ENCODE results near the gene KLHL17.

Gene KLHL17

DNA sequence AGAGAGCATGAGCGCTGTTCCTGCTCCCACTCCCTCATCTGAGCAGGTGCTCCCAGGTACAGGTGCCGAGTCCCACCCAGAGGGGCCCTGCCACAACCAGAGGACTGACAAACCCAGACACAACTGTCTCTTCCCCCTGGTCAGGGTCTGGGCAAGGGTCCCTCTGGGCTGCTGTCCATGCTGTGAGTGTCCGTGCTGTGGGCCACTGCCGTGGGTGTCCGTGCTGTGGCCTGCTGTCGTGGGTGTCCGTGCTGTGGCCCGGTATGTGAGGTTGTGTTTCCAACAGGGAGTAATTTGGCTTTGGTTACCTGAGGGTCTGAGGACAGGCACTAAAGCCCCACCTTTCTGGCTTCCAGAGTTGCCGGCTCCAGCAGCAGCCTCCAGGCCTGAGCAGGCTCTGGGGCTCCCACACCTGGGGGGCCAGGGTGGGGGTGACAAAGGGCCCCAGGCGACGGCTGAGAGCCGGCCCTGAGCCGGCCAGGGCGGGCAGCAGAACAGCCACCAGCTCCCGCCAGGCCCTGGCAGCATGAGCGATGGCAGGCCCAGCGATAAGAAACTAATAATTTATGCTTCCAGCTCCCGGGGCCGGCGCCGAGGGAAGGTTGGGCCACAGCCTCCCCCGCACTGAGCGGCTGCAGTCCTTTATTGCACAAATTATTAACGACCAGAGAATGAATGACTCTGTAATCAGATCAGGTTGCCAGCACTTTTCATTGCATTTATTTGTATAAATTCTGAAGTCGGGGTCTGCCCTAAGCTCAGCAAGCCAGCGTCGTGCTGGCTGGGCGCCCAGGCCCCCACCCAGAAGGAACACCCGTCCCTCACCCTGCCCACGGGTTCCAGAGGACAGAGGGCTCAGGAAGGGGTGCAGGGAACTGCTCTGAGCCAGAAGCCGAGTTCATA, 44.0 kb upstream of the KLHL17 start:
- Histone ChIP-seq H3K27ac (ENCODE audit: low read depth, low read length) (no peak overlapping the region), H3K36me3 (ENCODE audit: control insufficient read depth in 5 of 5, insufficient read depth in 5 of 5, low read length in 5 of 5) (no peaks in the 10 kb centered on the region), H3K9ac (ENCODE audit: low read length in 5 of 5) (no peak overlapping the region), H3K9me3 (ENCODE audit: control insufficient read depth in 5 of 5, low read length in 5 of 5) (no peaks in the 10 kb centered on the region), H3K27me3 (ENCODE audit: control insufficient read depth in 5 of 5, insufficient read depth in 4 of 5, low read length in 5 of 5) (peaks cover 71 to 88% (median 84%) of the 10 kb centered on the region in 5 donors), H3K4me1 (ENCODE audit: control insufficient read depth in 5 of 5, insufficient read depth in 5 of 5, low read length in 5 of 5) (peaks cover 0 to 13% (median 10%) of the 10 kb centered on the region in 5 donors), H3K4me3 (ENCODE audit: low read depth in 1 of 5, low read length in 5 of 5) (no peak overlapping the region)

DNA sequence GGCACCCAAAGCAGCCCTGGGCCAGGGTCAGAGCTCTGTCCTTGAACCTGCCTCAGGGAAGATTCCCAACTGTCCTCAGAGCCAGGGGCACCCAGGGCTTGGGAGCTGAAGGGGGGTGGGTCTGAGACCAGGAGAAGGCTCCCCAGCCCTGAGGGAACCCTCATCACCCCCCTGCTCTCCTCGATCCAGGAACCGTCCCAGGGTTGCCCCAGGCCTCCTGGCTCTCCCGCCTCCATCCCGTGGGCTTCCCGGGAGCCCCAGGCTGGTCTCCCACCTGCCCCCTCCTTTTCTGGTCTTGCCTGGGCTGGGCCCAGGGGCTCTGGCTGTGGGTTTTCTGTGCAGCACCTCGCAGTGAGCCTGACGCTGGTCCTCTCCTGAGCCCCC, 43.3 kb upstream of the KLHL17 start:
- Histone ChIP-seq H3K4me1 (ENCODE audit: control insufficient read depth in 5 of 5, insufficient read depth in 5 of 5, low read length in 5 of 5) (peaks cover 0 to 16% (median 14%) of the 10 kb centered on the region in 5 donors), H3K9ac (ENCODE audit: low read length in 5 of 5) (no peak overlapping the region), H3K27ac (ENCODE audit: low read depth, low read length) (no peak overlapping the region), H3K36me3 (ENCODE audit: control insufficient read depth in 5 of 5, insufficient read depth in 5 of 5, low read length in 5 of 5) (no peaks in the 10 kb centered on the region), H3K27me3 (ENCODE audit: control insufficient read depth in 5 of 5, insufficient read depth in 4 of 5, low read length in 5 of 5) (peaks cover 69 to 87% (median 86%) of the 10 kb centered on the region in 5 donors), H3K4me3 (ENCODE audit: low read depth in 1 of 5, low read length in 5 of 5) (no peak overlapping the region), H3K9me3 (ENCODE audit: control insufficient read depth in 5 of 5, low read length in 5 of 5) (no peaks in the 10 kb centered on the region)

DNA sequence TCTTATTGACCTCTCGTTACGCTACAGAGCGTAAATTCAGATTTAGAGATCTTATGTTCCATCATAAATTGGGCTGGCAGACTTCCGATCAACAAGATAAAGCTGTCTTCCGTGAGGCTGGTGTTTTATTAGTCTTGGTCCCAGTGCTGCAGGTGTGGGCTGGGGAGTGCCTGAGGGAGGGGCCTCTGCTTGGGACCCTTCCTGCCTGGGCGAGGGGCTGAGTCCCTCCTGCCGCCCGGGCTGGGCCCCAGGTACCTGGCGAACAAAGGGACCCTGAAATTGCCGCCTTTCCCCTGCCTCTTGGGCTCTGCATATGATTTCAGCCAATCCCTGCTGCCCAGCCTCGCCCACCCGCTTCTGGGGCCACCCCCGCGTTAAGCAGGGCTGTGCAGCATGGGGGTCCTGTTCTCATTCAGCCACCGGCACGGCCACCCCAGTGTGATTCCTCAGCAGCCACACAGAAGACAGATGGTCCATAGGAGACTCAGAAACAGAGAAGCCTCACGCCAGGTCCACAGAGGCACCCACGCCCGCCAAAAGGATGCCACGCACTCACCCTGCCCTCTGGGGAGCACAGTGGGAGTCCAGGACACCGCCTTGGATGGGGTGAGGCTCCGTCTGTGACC, 42.8 kb upstream of the KLHL17 start:
- Histone ChIP-seq H3K36me3 (ENCODE audit: control insufficient read depth in 5 of 5, insufficient read depth in 5 of 5, low read length in 5 of 5) (no peaks in the 10 kb centered on the region), H3K9ac (ENCODE audit: low read length in 5 of 5) (no peak overlapping the region), H3K27ac (ENCODE audit: low read depth, low read length) (no peak overlapping the region), H3K27me3 (ENCODE audit: control insufficient read depth in 5 of 5, insufficient read depth in 4 of 5, low read length in 5 of 5) (peaks cover 66 to 87% (median 86%) of the 10 kb centered on the region in 5 donors), H3K4me3 (ENCODE audit: low read depth in 1 of 5, low read length in 5 of 5) (no peak overlapping the region), H3K9me3 (ENCODE audit: control insufficient read depth in 5 of 5, low read length in 5 of 5) (no peaks in the 10 kb centered on the region), H3K4me1 (ENCODE audit: control insufficient read depth in 5 of 5, insufficient read depth in 5 of 5, low read length in 5 of 5) (peaks cover 0 to 16% (median 14%) of the 10 kb centered on the region in 5 donors)

DNA sequence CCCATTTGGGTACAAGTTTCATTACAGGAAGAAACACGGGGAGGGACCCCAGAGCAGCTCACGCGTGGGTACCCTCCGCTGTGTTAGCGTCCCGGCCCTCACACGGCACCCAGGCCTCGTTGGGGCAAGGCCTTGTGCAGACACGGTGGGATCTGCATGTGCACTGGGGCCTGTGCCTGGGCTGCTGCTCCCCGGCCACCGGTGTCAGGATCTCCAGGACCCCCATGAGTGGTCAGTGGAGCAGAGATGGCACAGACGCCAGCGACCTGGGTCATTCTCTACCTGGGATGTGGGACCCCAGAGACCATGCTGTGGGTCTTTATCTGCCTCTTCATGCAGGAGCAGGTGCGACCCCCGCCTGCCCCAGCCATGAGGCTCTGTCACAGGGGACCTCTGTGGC, 42.0 kb upstream of the KLHL17 start:
- H3K9me3 ChIP-seq (ENCODE audit: control insufficient read depth in 5 of 5, low read length in 5 of 5): no peaks in the 10 kb centered on the region
- H3K4me3 ChIP-seq (ENCODE audit: low read depth in 1 of 5, low read length in 5 of 5): no peak overlapping the region
- H3K27ac ChIP-seq (ENCODE audit: low read depth, low read length): no peak overlapping the region
- H3K27me3 ChIP-seq (ENCODE audit: control insufficient read depth in 5 of 5, insufficient read depth in 4 of 5, low read length in 5 of 5): peaks cover 65 to 91% (median 86%) of the 10 kb centered on the region in 5 donors
- no peak overlapping the region for H3K9ac ChIP-seq (ENCODE audit: low read length in 5 of 5)
- H3K36me3 ChIP-seq (ENCODE audit: control insufficient read depth in 5 of 5, insufficient read depth in 5 of 5, low read length in 5 of 5): no peaks in the 10 kb centered on the region
- H3K4me1 ChIP-seq (ENCODE audit: control insufficient read depth in 5 of 5, insufficient read depth in 5 of 5, low read length in 5 of 5): peaks cover 1 to 23% (median 20%) of the 10 kb centered on the region in 5 donors

DNA sequence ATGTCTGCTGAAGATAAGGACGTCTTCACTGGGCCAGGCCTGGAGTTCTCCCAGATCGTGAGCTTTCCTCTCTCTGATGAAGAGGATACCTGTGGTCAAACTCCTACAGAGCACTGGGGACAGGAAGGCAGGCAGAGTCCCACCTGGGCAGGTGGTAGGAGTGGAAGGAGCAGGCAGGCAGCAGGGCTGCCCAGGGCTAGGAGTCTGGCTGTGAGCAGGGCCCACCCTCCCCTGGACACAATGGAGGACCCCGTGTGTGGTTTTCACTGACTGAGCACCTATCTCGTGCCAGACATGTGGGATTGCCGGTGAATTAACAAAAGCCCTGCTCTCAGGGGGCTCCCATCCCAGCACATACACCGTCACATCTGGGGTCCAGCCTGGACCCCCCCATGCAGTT, 41.5 kb upstream of the KLHL17 start:
- peaks cover 62 to 87% (median 82%) of the 10 kb centered on the region in 5 donors for H3K27me3 ChIP-seq (ENCODE audit: control insufficient read depth in 5 of 5, insufficient read depth in 4 of 5, low read length in 5 of 5)
- peaks cover 1 to 25% (median 23%) of the 10 kb centered on the region in 5 donors for H3K4me1 ChIP-seq (ENCODE audit: control insufficient read depth in 5 of 5, insufficient read depth in 5 of 5, low read length in 5 of 5)
- H3K4me3 ChIP-seq (ENCODE audit: low read depth in 1 of 5, low read length in 5 of 5): no peak overlapping the region
- no peaks in the 10 kb centered on the region for H3K9me3 ChIP-seq (ENCODE audit: control insufficient read depth in 5 of 5, low read length in 5 of 5)
- H3K27ac ChIP-seq (ENCODE audit: low read depth, low read length): no peak overlapping the region
- no peaks in the 10 kb centered on the region for H3K36me3 ChIP-seq (ENCODE audit: control insufficient read depth in 5 of 5, insufficient read depth in 5 of 5, low read length in 5 of 5)
- H3K9ac ChIP-seq (ENCODE audit: low read length in 5 of 5): no peak overlapping the region

DNA sequence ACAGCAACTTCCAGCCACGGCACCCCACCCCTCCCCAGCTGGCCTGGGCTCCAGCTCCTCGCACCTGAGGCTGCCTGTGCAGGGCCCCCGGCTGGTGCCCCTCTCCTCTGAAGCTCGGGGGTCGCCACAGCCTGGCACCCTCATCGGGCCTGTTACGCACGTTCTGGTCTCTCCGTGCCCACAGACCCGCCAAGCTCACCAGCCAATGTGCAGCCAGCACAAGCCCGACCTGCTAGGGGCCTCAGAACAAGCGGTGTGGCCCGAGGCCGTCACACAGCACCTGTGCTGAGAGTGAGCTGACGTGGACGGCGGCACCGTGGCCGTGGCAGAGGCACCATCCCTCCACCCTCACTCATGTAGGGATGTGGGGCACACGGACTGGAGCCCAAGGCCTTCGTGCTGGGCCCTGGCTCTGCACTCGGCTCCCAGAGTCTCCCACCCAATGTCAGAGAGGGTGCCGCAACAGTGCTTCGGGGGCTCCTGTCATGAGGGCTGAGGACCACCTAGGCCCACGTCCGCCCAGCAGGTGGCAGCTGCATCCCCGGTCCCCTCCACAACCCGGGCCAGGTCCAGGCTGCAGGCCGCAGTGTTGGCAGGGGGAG, 41.0 kb upstream of the KLHL17 start:
- H3K4me3 ChIP-seq (ENCODE audit: low read depth in 1 of 5, low read length in 5 of 5): no peak overlapping the region
- H3K27ac ChIP-seq (ENCODE audit: low read depth, low read length): no peak overlapping the region
- no peaks in the 10 kb centered on the region for H3K36me3 ChIP-seq (ENCODE audit: control insufficient read depth in 5 of 5, insufficient read depth in 5 of 5, low read length in 5 of 5)
- peaks cover 1 to 27% (median 23%) of the 10 kb centered on the region in 5 donors for H3K4me1 ChIP-seq (ENCODE audit: control insufficient read depth in 5 of 5, insufficient read depth in 5 of 5, low read length in 5 of 5)
- H3K9ac ChIP-seq (ENCODE audit: low read length in 5 of 5): no peak overlapping the region
- H3K9me3 ChIP-seq (ENCODE audit: control insufficient read depth in 5 of 5, low read length in 5 of 5): no peaks in the 10 kb centered on the region
- H3K27me3 ChIP-seq (ENCODE audit: control insufficient read depth in 5 of 5, insufficient read depth in 4 of 5, low read length in 5 of 5): peaks cover 57 to 82% (median 79%) of the 10 kb centered on the region in 5 donors

DNA sequence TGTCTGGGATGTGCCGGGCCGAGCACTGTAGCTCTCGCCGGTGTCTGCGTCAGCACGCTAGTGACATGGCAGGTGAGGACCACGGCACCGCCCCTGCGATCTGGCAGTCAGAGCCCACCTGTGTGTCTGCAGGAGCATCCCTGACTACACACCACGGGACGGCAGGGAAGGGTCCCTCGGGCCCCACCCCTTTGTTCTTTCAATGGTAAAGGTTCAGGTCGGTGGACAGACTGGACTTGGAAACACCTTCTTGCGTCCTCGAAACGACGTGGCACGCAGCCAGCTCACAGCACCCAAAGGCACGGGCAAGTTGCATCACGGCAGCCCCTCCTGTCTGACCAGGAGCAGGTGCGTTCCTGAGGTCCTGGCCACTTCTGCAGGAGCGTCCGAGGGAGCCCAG, 40.4 kb upstream of the KLHL17 start:
- Histone ChIP-seq H3K27me3 (ENCODE audit: control insufficient read depth in 5 of 5, insufficient read depth in 4 of 5, low read length in 5 of 5) (peaks cover 56 to 84% (median 77%) of the 10 kb centered on the region in 5 donors), H3K4me1 (ENCODE audit: control insufficient read depth in 5 of 5, insufficient read depth in 5 of 5, low read length in 5 of 5) (peaks cover 1 to 33% (median 28%) of the 10 kb centered on the region in 5 donors)

DNA sequence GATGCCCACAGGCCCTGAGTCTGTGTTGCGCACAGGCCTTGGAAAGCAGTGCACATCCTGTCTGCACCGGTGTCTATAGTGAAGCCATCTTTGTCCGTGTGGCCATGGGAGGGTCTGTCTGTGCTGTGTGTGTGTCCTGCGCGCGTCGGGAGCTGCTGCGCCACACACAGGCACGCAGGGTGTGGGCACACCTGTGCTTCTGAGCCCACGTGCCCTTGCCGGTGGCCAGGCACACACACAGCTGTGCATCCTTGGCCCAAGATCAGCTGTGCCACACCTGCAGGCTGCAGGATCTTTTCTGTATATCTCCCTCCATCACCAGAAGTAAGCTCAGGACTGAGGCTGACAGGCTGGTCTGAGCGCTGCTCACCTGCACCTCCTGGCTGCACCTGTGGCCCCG, 39.9 kb upstream of the KLHL17 start:
- H3K9ac ChIP-seq (ENCODE audit: low read length in 5 of 5): no peak overlapping the region
- H3K27ac ChIP-seq (ENCODE audit: low read depth, low read length): no peak overlapping the region
- H3K4me3 ChIP-seq (ENCODE audit: low read depth in 1 of 5, low read length in 5 of 5): peak overlapping the region in 1 of 5 donors; percentile 25
- H3K4me1 ChIP-seq (ENCODE audit: control insufficient read depth in 5 of 5, insufficient read depth in 5 of 5, low read length in 5 of 5): peaks cover 1 to 37% (median 30%) of the 10 kb centered on the region in 5 donors
- peaks cover 55 to 83% (median 76%) of the 10 kb centered on the region in 5 donors for H3K27me3 ChIP-seq (ENCODE audit: control insufficient read depth in 5 of 5, insufficient read depth in 4 of 5, low read length in 5 of 5)
- no peaks in the 10 kb centered on the region for H3K36me3 ChIP-seq (ENCODE audit: control insufficient read depth in 5 of 5, insufficient read depth in 5 of 5, low read length in 5 of 5)
- no peaks in the 10 kb centered on the region for H3K9me3 ChIP-seq (ENCODE audit: control insufficient read depth in 5 of 5, low read length in 5 of 5)

More for the DNA sequence above, 40.4 kb upstream of the KLHL17 start:
- Histone ChIP-seq H3K4me3 (ENCODE audit: low read depth in 1 of 5, low read length in 5 of 5) (no peak overlapping the region), H3K9me3 (ENCODE audit: control insufficient read depth in 5 of 5, low read length in 5 of 5) (no peaks in the 10 kb centered on the region), H3K9ac (ENCODE audit: low read length in 5 of 5) (no peak overlapping the region), H3K36me3 (ENCODE audit: control insufficient read depth in 5 of 5, insufficient read depth in 5 of 5, low read length in 5 of 5) (no peaks in the 10 kb centered on the region), H3K27ac (ENCODE audit: low read depth, low read length) (no peak overlapping the region)

DNA sequence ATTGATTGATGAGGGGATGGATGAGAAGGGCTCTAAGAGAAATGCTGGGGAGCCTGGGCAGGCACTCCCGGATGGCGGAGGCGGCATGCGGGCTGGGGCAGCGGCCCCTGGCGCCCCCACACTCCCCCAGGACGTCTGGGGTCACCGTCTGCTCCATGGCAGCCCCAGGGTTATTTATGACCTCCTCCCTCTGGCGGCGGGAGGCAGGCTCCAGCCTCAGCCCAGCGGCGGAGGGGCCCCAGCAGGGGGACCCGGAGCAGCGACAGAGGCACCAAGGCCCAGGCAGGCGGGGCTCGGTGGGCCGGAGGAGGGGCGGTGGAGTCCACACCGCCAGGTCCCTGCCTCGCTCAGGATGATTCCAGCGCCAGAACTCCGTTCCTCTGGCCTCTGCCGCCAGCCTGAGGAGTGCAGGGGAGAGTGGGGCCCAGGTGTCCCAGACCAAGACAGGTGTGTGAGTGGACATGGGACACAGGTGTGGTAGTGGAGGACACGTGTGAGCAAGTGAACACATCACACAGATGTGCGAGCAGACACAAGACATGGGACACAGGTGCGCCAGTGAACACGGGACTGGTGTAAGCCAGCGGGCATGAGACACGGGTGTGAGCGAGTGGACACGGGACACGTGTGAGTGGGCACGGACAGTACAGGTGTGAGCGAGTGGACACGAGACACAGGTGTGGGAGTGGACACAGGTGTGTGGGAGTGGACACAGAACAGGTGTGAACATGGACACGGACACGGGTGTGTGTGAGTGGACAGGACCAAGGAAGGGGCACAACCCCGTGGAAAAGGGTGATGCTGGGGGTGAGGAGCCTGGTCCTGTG, 39.2 kb upstream of the KLHL17 start:
- H3K9ac ChIP-seq (ENCODE audit: low read length in 5 of 5): no peak overlapping the region
- no peaks in the 10 kb centered on the region for H3K36me3 ChIP-seq (ENCODE audit: control insufficient read depth in 5 of 5, insufficient read depth in 5 of 5, low read length in 5 of 5)
- no peak overlapping the region for H3K27ac ChIP-seq (ENCODE audit: low read depth, low read length)
- peaks cover 55 to 83% (median 76%) of the 10 kb centered on the region in 5 donors for H3K27me3 ChIP-seq (ENCODE audit: control insufficient read depth in 5 of 5, insufficient read depth in 4 of 5, low read length in 5 of 5)
- peaks cover 1 to 41% (median 35%) of the 10 kb centered on the region in 5 donors for H3K4me1 ChIP-seq (ENCODE audit: control insufficient read depth in 5 of 5, insufficient read depth in 5 of 5, low read length in 5 of 5)
- H3K4me3 ChIP-seq (ENCODE audit: low read depth in 1 of 5, low read length in 5 of 5): peak overlapping the region in 2 of 5 donors; percentile 17 to 25
- H3K9me3 ChIP-seq (ENCODE audit: control insufficient read depth in 5 of 5, low read length in 5 of 5): no peaks in the 10 kb centered on the region
